ENCODE results near the gene PIEZO1. TPM values are rescaled to one million over a fixed set of nuclear protein-coding genes. Genes with fewer than 3 reads are reported as not detected.
A peak's percentile ranks its signal among the peaks of the same experiment; 100 is the strongest.

The PIEZO1 gene
- total and polyA plus RNA-seq, 10 of the 15 experiments (the other 5 are each of a cell fraction or from before 2014, with no cell fraction given) = 1.3 to 169 (median 33.4) TPM

- no peak for DNase-seq (ENCODE audit: low read depth, low spot score)
- H3K4me2 ChIP-seq (ENCODE audit: control insufficient read depth, insufficient read depth) = peak overlapping the region; percentile 66
- in situ Hi-C loops (cut with MboI) (no loop called here), intact Hi-C loops (cut with micrococcal nuclease; ENCODE audit: unreplicated experiment) (no loop called here)
- peaks cover 34% of the 10 kb centered on the region for H3K79me2 ChIP-seq (ENCODE audit: control insufficient read depth, insufficient read depth, low read length)
- ChIA-PET SMC1A (ENCODE audit: uncharacterized antibody, unreplicated experiment) (no interaction called here), CTCF (interaction anchor here (0.7 to 1.1 kb wide), 2 partner anchors 10 to 67 kb away, joined by 3 read pairs; no protein-coding TSS in a partner anchor), RAD21 (ENCODE audit: unreplicated experiment) (no interaction called here), POLR2A (interaction anchor here (0.5 kb wide), 1 partner anchor 235 kb away, joined by 3 read pairs; the partner anchor contains the start of gene ZC3H18)
- 20% methylated on average over 33 of the region's 39 CpGs for WGBS (ENCODE audit: insufficient coverage, insufficient replicate concordance, low lambda C conversion rate, missing lambda C conversion rate)
- H3K4me3 ChIP-seq = peak overlapping the region; percentile 88
- H3K27ac ChIP-seq (ENCODE audit: control insufficient read depth, insufficient read depth) = peak overlapping the region; percentile 67
- H3K9ac ChIP-seq (ENCODE audit: control insufficient read depth, insufficient read depth, low read length) = peak overlapping the region; percentile 90
- peaks cover 23% of the 10 kb centered on the region for H3K4me1 ChIP-seq (ENCODE audit: control insufficient read depth, insufficient read depth, low read length)
- ATAC-seq = peak; percentile 61
- H3K9me3 ChIP-seq (replicated peaks; ENCODE audit: control insufficient read depth, insufficient read depth, low read length) = no peaks in the 10 kb centered on the region
- 0 out of 2 replicates have a peak, but pooled peaks have one; percentile 4 for TF ChIP-seq PKNOX1 (IDR thresholded peaks at IDR 0.05)
- peak; percentile 21; the same call in 1 of the 2 replicates for TF ChIP-seq POLR2AphosphoS5 (IDR thresholded peaks at IDR 0.05; ENCODE audit: low read length)
- TF ChIP-seq IRF5 (IDR thresholded peaks at IDR 0.05; ENCODE audit: borderline replicate concordance) = no peak
- TF ChIP-seq IKZF2 (IDR thresholded peaks at IDR 0.05) = no peak
- no peak for TF ChIP-seq KDM1A (IDR thresholded peaks at IDR 0.05; ENCODE audit: borderline replicate concordance)
- no peak for TF ChIP-seq NFYB (IDR thresholded peaks at IDR 0.05; ENCODE audit: insufficient read depth, low read depth, low read length)
- TF ChIP-seq POLR2A (IDR thresholded peaks at IDR 0.05; ENCODE audit: low read depth, low read length) = peak; percentile 47
- H3K27me3 ChIP-seq (replicated peaks in 1 of 2; ENCODE audit: control insufficient read depth in 2 of 2, insufficient read depth in 2 of 2, low read length in 1 of 2) = no peaks in the 10 kb centered on the region
- no peaks in the 10 kb centered on the region for H4K20me1 ChIP-seq (ENCODE audit: control insufficient read depth, insufficient read depth)
- FAIRE-seq = no peak
- no TSS peak for BruUV-seq (replicated peaks)
- H3K36me3 ChIP-seq (ENCODE audit: control insufficient read depth in 2 of 2, insufficient read depth in 2 of 2, low read length in 1 of 2) = peaks cover 6 to 39% of the 10 kb centered on the region in 2 experiments; a peak in 3 of 4 replicates
- H2AFZ ChIP-seq (ENCODE audit: control insufficient read depth, low read depth, low read length) = no peak overlapping the region
Measured at GRCh38 chr16:88804552-88805339, 19.7 kb upstream of the PIEZO1 start.

Data from GM12878 (cell line).